Measurements from ENCODE around the gene DNAH17. TPM values are rescaled to one million over a fixed set of nuclear protein-coding genes. Genes with fewer than 3 reads are reported as not detected.

The DNAH17 gene
- polyA plus RNA-seq, 5 donors = 2.1 to 5.1 (median 4.3) TPM

DNA sequence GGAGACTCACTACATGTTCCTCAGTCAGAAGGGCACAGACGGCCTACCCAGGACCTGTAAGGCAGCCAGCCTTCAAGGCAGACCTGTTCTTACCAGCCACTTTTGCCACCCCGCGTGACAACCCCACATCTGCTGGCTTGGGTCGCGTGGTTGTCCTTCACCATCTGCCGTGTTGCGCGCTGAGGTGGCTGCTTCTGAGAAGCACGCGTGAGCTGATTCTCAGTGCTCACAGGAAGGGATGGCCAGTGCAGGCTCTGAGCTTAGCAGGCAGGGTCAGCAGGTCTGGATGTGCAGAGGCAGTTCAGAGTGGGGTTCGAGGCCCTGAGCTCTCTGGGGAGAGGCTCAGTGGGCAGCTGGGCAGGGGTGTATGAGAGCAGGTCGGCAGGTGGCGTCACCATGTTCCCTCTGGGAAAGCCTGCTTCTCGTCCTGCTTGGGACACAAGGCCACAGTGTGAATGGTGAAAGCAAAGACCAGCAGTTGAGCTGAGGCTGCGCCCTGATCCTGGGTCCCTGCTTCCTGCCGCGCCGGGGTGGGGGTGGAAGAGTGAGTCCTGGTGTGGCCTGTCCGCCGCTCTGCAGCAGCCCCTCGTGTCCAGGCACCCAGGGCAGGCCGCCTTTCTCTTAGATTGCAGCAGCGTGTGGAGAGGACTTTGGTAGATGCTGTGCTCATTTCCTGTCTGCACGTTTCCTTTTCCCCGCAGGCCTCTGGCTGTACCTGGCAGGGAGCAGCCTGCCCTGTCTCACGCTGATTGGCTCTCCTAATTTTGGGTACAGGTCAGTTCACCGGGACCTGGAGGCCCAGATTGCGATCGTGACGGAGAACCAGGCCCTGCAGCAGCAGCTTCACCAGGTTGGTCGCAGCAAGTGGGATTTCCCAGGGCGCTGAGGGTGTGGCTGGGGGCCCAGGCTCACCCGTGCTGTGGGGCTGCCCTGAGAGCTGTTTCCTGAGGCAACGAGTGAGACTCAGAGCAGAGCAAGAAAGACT, 162.7 kb downstream of the DNAH17 start:
- DNase-seq = no peak

DNA sequence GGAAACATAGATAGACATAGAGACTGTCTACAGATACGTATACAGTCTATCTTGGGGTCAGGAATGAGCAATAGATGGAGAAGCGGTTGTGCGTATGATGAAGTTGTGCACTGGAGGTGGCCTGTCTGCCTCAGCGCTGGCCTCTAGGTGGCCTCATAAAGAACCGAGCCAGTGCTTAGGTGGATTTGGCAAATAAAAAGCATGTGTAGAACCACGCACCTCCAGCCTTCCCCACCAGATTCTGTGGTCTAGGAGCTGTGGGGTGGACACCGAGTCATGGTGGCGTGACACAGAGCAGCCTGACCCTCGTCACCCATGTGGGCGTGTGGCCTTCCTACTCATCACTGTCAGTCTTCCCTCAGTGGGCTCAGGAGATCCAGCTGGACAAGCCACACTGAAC, 164.8 kb downstream of the DNAH17 start:
- DNase-seq = no peak

DNA sequence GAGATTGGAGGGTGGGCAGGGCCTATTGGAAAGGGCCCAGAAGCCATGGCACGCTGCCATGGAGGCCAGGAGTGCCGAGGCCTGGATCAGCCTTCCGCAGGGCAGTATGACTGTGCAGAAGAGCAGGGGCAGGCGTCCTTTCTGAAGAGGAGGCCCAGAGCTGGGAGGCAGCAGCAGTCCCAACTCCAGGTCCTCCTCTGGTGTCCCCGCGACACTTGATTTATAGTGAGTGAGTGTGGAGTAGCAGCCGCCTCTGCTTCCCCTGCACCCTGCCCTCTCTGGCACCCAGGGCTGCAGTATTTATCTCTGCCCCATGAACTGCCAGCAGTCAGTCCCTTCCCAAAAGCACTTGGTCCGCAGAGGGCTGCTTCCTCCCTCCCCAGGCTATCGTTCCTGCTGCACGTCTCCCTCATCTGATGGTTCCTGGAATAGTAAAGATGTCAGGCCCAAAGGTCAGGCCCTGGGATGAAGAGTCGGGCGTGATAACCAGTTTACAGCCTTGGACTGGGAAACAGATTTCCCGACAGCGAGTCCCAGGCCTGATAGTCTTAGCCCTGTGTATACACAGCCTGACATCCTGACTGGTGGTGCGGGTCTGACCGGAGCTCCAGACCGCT, 165.8 kb downstream of the DNAH17 start:
- no peak for DNase-seq

GRCh38 chr17:78409191-78409928, 167.8 kb downstream of the DNAH17 start:
- DNase-seq = no peak

- no peak for DNase-seq
Observed at GRCh38 chr17:78408476-78409050, 168.6 kb downstream of the DNAH17 start.

DNA sequence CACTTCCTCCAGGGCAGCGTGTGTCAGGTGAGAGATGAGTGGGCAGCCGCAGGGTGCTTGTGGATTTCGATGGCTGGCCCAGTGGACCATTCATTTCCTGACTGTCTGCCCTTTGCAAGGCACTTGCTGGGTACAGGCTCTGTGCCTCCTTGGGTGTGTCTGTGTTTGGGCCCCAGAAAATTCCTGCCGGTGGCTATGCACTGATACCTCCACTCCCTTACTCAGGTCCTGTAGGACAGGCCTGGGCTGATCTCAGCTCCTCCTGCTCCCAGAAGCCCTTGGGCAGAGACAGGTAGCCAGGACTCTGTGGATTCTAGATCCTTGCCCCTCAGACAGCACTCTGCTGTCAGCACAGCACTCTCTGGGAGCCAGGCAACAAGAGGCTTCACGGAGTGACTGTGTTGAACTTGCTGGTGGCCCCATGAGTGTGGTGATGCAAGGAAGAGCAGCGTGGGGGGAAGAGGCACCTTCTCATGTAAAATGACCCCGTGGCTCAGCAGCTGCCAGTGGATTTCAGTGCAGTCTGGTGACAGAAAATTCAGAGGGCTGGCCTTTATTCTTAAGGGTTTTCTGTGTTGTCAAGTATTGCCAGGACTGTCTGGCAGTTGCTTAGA, 169.7 kb downstream of the DNAH17 start:
- no peak for DNase-seq

DNA sequence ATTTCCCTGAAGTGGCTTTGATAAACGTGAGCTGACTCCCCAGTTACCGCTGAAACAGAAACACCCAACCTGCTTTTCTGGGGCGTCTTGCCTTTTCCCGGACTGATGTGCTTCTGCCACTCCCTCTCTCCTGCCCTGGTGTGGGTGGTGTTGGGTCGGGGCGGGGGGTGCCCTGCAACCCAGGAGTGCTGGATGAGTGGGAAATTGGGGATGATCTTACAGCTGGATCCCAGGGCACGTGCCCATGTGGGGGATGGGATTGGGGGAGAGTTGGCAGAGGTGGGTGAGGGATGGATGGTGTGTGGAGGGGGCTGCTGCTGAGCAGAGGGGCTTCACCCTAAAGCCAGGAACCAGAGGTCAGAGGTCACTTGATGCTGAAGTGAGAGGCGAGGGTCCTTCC, 170.3 kb downstream of the DNAH17 start:
- no peak for DNase-seq

DNA sequence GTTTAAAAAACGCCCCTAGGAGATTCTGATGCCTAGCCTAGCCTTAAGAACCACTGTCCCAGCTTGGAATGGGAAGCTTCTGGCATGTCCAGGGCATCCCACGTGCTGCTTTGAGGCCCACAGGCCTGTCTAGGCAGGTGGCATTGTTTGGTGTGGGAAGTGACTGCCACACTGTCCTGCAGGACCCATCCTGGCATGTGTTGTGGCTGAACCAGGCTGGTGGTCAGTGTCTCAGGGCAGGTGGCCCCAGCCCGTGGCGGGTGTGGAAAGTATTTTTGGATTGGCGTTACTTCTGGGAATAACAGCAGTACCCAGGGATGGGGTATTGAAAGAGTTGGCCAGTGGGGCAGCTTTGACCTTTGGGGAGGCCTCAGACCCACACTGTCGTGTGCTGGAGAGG, 170.8 kb downstream of the DNAH17 start:
- DNase-seq = no peak

- DNase-seq = no peak
Observed at GRCh38 chr17:78403822-78404221, 173.4 kb downstream of the DNAH17 start.

- DNase-seq = no peak
Observed at GRCh38 chr17:78401891-78402290, 175.3 kb downstream of the DNAH17 start.

GRCh38 chr17:78401246-78401645, 175.9 kb downstream of the DNAH17 start:
- no peak for DNase-seq

GRCh38 chr17:78400581-78401240, 176.5 kb downstream of the DNAH17 start:
- no peak for DNase-seq

- no peak for DNase-seq
Observed at GRCh38 chr17:78399693-78400144, 177.5 kb downstream of the DNAH17 start.

DNA sequence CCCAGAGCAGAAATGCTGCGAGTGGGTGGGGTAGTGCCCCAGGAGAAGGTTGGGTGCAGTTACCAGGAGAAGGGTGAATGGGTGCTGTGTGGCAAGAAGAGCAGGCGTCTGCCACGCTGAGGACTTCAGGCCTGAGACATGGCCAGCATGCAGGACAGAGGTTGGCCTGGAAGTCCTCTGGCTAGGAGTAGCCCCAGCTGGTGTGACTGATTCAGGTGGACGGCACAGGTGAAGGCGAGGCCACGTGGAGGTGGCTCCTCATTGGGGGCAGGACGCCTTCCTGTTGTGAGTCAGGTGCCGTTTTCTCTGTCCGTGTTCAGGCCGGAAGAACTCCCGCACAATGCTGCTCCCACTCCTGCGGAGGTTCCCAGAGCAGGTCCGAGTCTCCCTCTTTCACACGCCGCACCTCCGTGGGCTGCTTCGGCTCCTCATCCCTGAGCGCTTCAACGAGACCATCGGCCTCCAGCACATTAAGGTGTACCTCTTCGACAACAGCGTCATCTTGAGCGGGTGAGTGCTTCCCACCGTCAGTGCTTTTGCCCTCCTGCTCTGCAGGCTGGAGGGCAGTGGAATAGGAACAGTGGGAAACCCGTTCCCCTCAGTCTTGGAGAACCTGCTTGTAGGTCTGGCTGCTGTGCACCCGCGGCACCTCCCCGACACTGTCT, 178.0 kb downstream of the DNAH17 start:
- no peak for DNase-seq

DNA sequence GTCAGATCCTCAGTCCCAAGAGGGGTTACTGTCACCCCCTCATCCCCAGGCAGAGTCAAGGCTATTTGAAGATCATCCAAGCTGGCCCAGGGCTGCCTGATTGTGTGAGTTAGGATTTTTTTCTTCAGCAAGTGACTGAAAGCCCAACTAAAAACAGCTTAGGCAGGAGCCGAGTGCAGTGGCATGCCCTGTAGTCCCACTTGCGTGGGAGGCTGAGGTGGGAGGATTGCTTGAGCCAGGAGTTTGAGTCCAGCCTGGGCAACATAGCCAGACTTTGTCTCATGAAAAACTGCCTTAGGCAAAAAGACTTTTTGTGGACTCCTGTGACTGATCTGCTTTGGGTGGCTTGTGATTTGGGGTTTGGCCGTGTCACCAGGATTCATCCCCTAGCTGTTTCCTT, 178.8 kb downstream of the DNAH17 start:
- DNase-seq = no peak

GRCh38 chr17:78397681-78398101, 179.5 kb downstream of the DNAH17 start:
- DNase-seq = no peak

DNA sequence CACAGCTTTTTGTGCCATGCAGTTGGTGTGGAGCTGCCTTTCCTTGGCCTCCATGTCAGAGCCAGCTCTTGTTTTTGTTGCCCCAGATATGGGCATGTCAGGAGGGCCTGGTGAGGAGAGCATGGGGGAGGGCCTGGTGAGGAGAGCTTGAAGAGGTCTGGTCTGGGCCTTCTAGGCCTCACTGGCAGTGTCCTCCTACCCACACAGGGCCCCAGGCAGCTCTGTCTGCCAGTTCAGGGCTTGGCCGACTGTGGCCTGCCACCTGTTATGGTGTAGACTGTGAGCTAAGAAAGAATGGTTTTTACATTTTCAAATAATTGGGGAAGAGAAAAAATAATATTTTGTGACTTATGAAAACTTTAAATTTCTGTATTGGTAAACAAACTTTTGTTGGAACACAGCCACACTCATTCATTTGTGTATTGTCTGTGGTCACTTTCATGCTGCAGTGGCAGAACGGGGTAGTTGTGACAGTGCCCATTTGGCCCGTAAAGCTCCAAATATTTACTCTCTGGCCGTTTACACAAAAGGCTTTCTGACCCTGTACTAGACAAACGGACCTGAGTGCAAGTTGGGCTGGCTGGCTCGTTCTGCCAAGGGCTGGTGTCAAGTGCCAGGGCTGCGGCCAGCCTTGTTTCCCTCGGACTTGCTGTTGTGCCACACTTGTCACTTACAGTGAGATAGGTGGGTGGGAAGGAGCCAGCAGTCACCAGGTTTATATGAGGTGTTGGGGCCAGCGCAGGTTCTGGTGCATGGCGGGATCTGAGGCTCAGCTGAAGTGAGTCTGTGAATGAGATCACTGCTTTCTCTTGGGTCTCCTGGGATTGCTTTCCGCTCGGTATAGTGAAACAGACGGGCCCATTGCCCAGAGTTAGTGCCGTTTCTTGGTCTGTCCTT, 180.5 kb downstream of the DNAH17 start:
- DNase-seq = no peak

- no peak for DNase-seq
Observed at GRCh38 chr17:78395155-78395554, 182.0 kb downstream of the DNAH17 start.

- DNase-seq = no peak
Observed at GRCh38 chr17:78394209-78394608, 183.0 kb downstream of the DNAH17 start.
